Coronary artery (tissue), 2 donors: ENCODE data around the gene AHCYL1.
A peak's percentile ranks its signal among the peaks of the same experiment; 100 is the strongest.

Source experiments
- DNase-seq: peaks from one replicate; pipeline ENCODE4 v3.0.0-alpha.2; 2017; ENCODE audit warnings: low spot score
- H3K27ac ChIP-seq, 2 donors: fragments of 200-600 bp; sonication (generic); one replicate each; pipeline ENCODE4 v1.5.1; 2016 to 2019
- H3K4me3 ChIP-seq: fragments of 200-600 bp; sonication (generic); 2 replicates; pipeline ENCODE4 v1.5.1; 2016; ENCODE audit warnings: mild to moderate bottlenecking, moderate library complexity
- CTCF ChIP-seq: fragments of 200-600 bp; sonication (generic); IDR thresholded peaks from one replicate; pipeline ENCODE4 v1.5.1; 2019; ENCODE audit warnings: antibody characterized with exemption

Gene AHCYL1

DNA sequence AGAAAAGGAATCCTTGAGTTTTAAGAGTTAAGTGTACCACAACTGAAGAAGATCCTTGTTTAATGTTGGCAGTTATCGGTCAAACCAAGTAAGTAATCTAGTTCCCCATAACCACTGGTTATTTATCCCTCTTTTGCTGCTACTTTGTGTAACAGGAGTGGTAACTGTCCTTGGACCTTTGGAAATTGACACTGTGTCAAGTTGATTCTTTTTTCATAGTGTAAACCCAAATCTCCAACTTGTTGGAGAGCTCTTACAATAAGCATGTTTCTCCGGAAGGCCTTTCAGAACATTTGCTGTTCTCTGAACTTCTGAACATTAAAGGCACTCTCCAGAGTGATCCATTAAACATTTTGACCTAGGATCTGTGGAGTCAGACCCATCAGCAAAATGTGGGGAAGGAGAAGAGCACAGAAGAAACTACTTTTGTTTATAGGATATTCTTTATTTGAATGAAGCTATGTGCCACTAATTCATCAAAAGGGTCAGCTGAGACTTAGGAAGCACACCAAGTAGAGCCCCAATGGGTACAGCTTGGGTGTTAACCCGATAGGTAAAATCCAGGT lies 3.9 kb downstream of the AHCYL1 start:
- Histone ChIP-seq H3K27ac (no peak overlapping the region), H3K4me3 (no peak overlapping the region)
- TF ChIP-seq CTCF: no peak
- DNase-seq: no peak

DNA sequence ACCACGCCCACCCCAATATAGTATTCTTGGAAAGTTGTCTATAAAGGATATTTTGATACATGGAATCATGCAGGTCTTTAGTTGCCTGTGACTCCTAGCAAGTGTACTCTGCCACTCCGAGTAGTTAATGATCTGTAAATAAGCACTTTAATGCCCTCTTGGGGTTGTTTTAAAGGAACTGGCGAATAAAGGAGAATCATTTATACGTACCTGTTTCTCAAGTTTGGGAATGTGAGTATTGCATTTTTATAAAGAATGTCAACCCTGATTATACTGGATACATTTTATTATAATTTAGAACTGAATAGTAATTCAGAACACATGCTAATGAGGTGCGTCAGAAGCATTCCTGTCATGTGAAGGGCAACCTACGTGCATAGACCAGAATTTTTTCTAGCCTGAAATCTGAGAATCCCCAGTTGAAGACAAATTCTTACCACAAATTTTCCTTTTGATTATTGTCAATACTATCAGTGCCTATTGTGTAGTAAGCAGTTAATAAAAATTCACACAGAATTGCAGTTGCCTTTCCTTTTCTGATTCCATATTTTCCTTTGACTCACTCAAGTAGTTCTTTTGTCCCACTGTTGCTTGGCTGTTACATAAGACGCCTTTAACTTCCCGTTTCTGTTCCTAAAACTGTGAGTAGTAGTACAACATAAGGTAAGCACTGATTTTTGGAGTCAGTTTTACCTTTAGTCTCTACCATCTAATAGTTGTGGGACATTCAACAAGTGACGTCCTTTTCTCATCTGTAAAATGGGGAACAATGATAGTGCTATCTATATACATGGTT lies 5.1 kb downstream of the AHCYL1 start:
- no peak for TF ChIP-seq CTCF
- Histone ChIP-seq H3K4me3 (no peak overlapping the region), H3K27ac (no peak overlapping the region)
- no peak for DNase-seq

GRCh38 chr1:109990302-109990653 lies 5.7 kb downstream of the AHCYL1 start:
- Histone ChIP-seq H3K4me3 (no peak overlapping the region), H3K27ac (no peak overlapping the region)
- TF ChIP-seq CTCF: no peak
- no peak for DNase-seq

DNA sequence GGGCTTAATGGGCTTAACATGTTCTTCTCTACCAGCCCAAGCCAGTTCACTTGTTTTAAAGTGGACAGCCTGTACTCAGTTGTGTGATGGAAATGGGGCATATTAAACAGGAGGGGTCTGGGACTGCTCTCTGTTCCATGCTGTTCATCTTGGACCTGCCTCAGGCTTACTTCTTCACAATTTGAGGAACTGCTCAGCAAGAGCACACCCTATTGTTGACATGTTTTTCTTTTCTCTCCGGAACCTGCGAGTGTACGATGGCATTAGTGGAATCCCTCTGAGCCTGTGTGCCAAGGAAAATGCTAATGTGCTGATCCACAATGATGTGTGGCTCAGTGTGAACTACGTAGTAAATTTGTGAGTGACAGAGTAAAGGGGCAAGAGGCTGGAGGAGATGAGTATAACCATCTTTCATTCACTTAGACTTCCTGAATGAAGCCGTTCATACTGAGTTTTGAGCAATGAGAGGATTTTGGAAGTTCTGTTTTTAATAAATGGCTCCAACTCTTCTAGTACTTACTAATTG lies 6.9 kb downstream of the AHCYL1 start:
- DNase-seq: no peak
- Histone ChIP-seq H3K4me3 (no peak overlapping the region), H3K27ac (no peak overlapping the region)
- no peak for TF ChIP-seq CTCF

GRCh38 chr1:109993885-109994284 lies 9.3 kb downstream of the AHCYL1 start:
- no peak overlapping the region for H3K4me3 ChIP-seq
- no peak for TF ChIP-seq CTCF
- no peak for DNase-seq
- H3K27ac ChIP-seq: no peak overlapping the region

DNA sequence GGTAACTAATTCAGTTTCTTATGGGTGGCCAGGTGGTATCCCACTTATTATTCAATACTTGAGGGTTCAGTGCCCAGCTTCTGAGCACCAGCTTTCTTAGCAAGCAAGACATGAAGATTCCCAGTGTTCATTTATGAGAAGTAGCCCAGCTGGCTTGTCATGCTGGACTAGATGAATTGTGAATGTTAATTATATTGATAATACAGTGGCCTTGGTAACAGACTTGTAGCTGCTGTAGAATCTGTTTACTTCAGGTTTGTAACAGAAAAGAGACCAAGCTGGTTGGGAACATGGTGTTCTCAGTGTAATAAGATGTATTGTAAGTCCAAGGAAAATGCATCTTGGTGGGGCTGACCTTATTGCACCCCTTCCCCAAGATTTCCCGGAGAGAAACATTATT lies 10.1 kb downstream of the AHCYL1 start:
- Histone ChIP-seq H3K27ac (no peak overlapping the region), H3K4me3 (peak overlapping the region; percentile 19)
- no peak for DNase-seq
- no peak for TF ChIP-seq CTCF

DNA sequence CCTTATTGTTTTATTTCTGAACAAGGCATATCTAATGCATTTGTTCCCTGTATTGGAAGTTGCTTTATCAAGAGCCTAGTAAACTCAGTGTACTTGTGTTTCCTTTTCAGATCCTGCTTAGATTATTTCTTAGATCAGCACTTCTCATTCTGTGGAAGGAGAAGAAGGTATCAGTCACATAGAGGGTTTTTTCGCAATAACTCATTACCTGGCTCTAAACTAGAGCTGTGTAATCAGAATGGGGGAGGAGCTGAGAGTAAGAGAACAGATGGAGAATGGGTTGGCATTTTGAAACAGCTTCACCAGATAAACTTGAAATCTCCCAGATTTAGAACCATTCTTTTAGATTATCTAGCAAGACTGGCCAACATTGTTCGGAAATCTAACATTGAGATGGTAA lies 11.0 kb downstream of the AHCYL1 start:
- no peak for TF ChIP-seq CTCF
- DNase-seq: no peak
- no peak overlapping the region for H3K27ac ChIP-seq
- H3K4me3 ChIP-seq: no peak overlapping the region
